ENCODE data around the gene MXI1. TPM values are rescaled to one million over a fixed set of nuclear protein-coding genes. Genes with fewer than 3 reads are reported as not detected.
"Not testable (repeated sequence)": the region's sequence is repeated elsewhere in the genome, so short reads cannot be mapped to it uniquely, and the experiment has no call there.

The MXI1 gene
- total RNA-seq, 1 donor from 2014 or later, result 34.0 TPM

DNA sequence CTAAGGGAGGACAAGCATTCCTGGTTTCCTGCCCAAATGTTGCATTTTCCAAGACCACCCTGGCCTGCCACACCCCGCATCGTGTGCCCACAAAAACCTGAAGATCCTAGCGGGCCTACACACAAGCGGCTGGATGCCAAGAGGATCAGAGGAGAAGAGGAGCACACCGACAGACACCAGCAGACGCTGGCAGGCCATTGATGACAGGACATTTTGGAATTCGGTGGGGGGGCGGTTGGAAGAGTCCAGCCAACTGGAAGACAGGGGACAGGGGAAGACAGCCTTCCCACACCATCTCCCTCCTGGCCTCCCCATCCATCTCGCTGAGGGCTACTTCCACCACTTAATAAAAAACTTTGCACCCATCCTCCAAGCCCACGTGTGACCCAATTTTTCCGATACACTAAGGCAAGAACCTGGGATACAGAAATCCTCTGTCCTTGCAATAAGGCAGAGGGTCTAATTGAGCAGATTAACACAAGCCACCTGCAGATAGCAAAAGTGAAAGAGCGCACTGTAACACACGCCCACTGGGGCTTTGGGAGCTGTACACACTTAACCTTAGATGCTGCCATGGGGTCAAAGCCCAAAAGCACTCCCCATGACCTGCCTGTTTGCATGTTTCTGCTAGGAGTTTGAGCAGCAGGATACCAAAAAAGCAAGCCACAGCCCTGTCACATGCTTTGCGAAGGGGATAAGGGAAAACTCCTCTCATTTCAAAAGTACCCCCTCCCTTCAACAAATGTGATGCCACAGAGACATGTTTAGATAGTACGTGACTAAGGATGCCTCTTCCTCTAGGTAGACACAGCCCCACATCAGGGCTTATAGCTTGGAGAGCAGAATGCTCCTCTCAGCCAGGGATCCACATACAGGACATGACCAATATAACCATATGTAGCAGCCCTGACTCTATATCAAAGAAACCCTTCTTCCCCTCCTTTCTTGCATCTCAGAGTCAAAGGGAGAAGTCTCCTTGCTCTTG lies 110.8 kb downstream of the MXI1 start:
- no peak for DNase-seq (ENCODE audit: low spot score)

GRCh38 chr10:110321869-110322620 lies 114.6 kb downstream of the MXI1 start:
- DNase-seq (ENCODE audit: low spot score), result no peak

GRCh38 chr10:110323503-110323902 lies 116.1 kb downstream of the MXI1 start:
- DNase-seq (ENCODE audit: low spot score), result no peak

DNA sequence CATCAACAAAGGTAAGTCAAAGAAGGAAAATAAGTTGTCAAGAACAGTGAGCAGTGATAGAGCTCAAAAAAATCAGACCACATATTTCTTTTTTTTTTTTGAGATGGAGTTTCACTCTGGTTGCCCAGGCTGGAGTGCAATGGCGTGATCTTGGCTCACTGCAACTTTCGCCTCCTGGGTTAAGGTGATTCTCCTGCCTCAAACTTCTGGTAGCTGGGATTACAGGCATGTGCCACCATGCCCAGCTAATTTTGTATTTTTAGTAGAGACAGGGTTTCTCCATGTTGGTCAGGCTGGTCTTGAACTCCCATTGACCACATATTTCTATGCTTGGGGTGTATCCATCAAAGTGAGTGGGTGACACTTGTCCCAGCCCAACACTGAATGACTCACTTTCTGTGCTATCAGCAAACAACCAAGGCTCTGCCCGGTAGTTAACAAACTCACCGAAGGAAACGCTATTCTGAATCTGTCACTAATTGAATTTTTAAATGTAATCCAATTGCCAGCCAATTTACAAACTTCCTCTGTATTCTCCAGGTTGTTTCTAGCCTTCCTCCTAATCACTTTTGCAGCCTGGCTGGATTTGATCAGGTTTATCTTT lies 116.9 kb downstream of the MXI1 start:
- DNase-seq (ENCODE audit: low spot score), result no peak

DNA sequence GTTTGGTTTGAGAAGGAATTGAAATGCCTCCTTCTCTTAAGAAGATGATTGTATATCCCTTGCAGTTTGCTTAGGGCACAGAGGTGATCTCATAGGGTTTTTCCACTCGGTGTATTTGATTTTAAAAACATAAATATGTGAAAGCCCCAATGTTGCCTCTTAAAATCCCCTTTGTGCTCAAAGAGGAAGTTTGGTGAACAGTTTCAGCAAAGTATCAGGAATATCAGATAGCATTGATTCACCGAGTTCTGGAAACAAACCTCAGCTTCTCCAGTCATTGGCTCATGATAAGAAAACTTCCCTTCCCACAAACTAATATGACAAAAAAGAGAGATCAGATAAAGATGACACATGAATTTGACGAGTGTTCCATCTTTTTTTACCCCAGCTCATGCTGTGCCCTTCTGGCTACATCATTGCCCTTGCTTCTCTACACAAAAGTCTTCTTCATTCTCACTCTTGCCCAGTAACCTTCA lies 117.4 kb downstream of the MXI1 start:
- no peak for DNase-seq (ENCODE audit: low spot score)

DNA sequence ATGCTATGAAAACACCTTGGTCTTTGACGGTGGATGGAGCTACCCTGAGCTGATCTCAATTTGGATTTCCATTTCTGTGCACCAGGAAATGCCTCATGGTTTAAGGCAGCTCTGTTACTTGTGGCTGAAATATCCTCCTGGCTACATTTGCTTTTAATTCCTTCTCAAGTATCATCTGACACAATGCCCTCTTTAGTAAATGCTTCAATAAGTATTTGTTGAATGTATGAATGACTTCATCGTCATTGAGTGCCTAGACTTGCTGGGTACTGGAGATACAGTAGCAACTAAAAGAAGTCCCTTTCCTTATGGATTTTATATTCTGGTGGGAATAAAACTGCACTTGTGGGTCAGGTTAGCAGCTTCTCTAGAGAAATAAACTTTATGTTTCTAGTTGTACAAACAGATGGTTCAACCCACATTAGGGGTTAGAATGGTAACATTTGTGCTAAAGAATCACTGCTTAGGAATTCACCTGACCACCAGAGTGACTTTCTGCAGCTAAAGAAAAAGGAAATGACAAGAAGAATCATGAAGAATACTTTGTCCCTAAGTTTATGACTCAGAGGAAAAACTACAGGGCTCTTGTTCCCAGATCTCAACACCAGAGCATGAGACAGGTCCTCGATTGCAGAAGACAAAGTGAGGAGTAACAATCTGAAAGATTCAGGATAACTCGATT lies 119.1 kb downstream of the MXI1 start:
- DNase-seq (ENCODE audit: low spot score), result no peak

DNA sequence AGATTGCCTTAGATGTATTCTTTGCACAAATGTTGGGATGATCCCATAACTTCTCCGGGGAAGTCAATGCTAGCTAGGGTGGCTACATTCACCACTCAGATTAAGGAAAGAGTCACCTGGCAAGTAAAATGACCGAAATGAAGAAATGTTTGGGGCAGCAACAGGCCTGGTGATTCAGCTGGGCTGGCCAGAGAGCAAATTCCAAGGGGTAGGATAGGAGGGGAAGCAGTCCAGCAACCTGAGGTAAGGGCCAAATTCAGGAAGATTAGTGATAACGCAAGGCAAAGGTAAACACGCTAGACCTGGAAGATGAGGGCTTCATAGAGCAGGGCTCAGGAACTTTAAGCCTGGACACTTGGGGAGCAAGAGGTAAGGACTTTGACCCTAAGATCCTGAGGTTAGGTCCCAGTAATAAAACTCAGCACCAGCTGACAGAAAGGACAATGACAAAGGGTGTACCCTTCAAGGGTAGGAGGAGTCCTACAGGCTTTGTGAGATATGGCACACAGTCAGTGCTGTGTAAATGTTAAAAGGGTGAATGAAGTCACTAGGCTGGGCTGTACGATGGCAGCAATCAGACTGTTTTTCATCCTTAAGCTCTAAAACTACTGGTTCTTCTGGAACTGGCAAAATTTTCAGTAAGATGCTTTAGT lies 120.0 kb downstream of the MXI1 start:
- DNase-seq (ENCODE audit: low spot score), result no peak

DNA sequence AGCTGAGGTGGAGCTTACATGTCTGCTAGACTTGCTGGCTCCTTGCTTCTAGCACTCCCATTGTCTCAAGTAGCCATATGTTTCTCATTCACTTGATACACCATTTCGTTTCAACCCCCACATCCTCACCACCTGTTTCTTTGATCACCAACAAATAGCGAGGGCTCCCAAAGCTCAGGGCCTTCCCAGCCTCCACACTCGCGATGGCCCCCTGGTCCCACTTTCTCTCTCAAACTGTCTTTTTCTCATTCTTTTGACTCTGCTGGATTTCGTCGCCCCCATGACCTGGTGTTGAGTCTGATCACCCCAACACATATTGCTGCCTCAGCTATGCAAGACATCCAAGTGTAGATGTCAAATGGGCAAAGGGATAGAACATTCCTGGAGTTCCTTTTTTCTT lies 123.3 kb downstream of the MXI1 start:
- DNase-seq (ENCODE audit: low spot score), result no peak

DNA sequence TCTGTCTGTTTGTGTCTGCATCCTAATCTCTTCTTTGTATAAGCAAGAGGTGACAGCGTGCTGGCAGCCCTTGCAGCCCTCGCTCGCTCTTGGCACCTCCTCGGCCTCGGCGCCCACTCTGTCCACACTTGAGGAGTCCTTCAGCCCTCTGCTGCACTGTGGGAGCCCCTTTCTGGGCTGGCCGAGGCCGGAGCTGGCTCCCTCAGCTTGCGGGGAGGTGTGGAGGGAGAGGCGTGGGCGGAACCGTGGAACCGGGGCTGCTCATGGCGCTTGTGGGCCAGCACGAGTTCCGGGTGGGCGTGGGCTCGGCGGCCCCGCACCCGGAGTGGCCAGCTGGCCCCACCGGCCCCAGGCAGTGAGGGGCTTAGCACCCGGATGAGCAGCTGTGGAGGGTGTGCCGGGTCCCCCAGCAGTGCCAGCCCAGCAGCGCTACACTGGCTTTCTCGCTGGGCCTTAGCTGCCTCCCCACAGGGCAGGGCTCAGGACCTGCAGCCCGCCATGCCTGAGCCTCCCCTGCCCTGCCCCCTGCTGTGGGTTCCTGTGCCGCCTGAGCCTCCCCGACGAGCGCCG lies 123.9 kb downstream of the MXI1 start:
- DNase-seq (ENCODE audit: low spot score), result not testable (repeated sequence)

DNA sequence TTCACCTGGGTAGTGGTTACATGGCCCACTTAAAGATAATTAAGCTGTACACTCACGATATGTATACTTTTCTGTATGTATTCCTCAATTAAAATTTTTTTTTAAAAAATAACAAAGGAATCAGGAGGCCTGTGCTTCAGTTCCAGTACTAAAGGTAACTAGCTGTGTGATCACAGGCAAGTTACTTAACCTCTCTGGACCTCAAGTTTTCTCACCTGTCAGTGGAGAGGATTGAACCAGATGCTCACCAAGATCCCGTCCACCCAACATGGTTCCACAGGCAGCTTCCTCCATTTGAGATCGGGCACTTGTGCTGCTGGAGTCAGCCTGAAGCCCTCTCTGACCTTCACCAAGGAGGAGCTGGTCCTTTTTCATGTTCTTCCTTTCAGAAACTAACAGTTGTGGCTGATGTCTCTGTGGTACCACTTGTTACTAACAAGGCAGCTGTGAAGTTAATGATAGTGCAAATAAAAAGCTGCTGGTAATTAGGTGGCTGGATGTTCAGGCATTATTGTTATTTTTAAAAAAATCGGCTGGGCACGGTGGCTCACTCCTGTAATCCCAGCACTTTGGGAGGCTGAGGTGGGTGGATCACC lies 126.8 kb downstream of the MXI1 start:
- DNase-seq (ENCODE audit: low spot score), result no peak

DNA sequence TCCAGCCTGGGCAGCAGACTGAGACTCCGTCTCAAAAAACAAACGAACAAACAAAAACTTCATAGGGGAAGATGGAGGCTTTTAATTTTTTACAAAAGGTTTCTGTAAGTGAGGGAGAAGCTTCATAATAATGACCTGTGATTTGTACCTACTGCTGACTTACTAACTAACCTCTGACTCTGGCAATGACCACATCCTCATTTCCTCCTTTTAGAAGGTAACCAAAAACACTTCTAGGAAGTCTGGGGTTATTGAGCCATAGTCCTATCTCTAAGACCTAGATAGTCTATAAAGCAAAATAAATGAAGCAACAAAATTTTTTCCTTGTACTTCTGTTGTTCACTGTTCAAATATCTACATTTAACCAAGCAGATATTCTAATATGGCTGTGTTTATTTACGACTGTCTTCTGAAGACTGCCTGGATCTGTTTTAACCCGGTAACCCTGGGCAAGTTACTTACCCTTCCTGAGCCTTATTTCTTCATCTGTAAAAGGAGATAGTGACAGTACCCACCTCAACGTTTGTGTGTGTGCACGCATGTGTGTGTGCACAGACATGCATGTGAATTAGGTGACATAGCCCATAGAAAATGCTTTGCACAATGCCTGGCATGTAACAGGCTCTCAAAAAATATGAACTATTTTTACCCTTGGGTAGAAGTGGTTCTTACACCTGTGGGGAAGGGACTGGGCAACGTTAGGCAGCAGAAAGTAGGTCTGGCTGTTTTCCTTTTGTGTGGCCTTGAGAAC lies 128.1 kb downstream of the MXI1 start:
- DNase-seq (ENCODE audit: low spot score), result no peak

DNA sequence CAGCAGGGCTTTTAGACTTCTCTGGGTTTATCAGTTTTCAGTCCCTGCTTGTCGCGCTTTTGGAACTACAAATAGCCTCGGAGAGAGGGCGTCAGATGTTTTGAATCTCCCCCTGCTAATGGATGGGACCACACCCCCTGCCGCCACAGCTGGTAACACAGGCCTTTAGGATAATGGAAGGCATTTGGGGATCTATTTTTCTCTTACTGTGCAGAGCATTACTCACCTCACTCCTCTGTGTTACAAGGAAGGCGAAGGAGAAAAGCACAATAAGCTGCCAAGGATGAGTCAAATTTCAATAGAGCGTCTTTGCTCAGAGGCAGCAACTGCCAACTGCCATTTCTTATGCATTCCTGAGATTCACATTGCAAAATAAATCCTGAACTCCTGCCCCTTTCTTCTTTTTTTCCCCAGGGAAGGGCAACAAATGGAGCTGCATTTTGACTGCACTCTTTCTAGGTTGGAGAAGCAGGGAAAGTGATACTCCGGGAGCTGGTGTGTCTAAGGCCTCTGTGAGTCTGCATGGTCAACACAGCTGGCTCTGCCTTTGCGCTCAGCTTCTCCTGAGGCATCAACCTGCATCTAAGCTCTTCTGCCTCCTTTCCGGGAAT lies 128.8 kb downstream of the MXI1 start:
- no peak for DNase-seq (ENCODE audit: low spot score)

Other genes with a start within 250 kb of the MXI1 start
- gene ADD3, start 199.6 kb upstream of the MXI1 start, total RNA-seq, result 140 TPM
- 27.9 TPM for gene SMNDC1, start 97.3 kb downstream of the MXI1 start, total RNA-seq

Measured in ureter (tissue), 1 donor.